HepG2 (cell line): Measurements from ENCODE around the gene KCNQ1OT1. TPM values are rescaled to one million over a fixed set of nuclear protein-coding genes. Genes with fewer than 3 reads are reported as not detected.
A peak's percentile ranks its signal among the peaks of the same experiment; 100 is the strongest.

Experiments used
- FIP1L1 ChIP-seq: fragments of 200-400 bp; formaldehyde crosslinking; IDR thresholded peaks from 2 replicates; pipeline ENCODE4 v1.6.1; 2018; ENCODE audit warnings: low read depth, mild to moderate bottlenecking, low read length, moderate library complexity, borderline replicate concordance; ENCODE audit not compliant: insufficient read depth
- FLYWCH1 ChIP-seq: sonication (generic); formaldehyde crosslinking; IDR thresholded peaks from 2 replicates; pipeline ENCODE4 v1.8.1; 2023; ENCODE audit warnings: mild to moderate bottlenecking, missing genetic modification reagents
- HDAC2 ChIP-seq: sonication (generic); formaldehyde crosslinking; IDR thresholded peaks from 2 replicates; pipeline ENCODE4 v1.4.0; 2020; ENCODE audit warnings: missing genetic modification reagents
- HOXA7 ChIP-seq: sonication (generic); formaldehyde crosslinking; IDR thresholded peaks from 2 replicates; pipeline ENCODE4 v1.8.1; 2022; ENCODE audit warnings: mild to moderate bottlenecking, missing genetic modification reagents, moderate library complexity
- KAT7 ChIP-seq: IDR thresholded peaks from 2 replicates; pipeline ENCODE4 v1.6.1; 2018; ENCODE audit warnings: borderline replicate concordance, missing compliant biosample characterization
- MXI1 ChIP-seq: IDR thresholded peaks from 3 replicates; pipeline ENCODE4 v1.6.1; 2012; ENCODE audit warnings: low read depth, low read length, inconsistent platforms, borderline replicate concordance
- NCOA5 ChIP-seq: sonication (generic); formaldehyde crosslinking; IDR thresholded peaks from 2 replicates; pipeline ENCODE4 v1.4.0; 2020; ENCODE audit warnings: missing genetic modification reagents
- NFATC3 ChIP-seq: sonication (generic); formaldehyde crosslinking; IDR thresholded peaks from 2 replicates; pipeline ENCODE4 v1.5.1; 2020; ENCODE audit warnings: mild to moderate bottlenecking, missing genetic modification reagents
- NR2F6 ChIP-seq, 2 experiments: IDR thresholded peaks; 2 replicates each; pipeline ENCODE4 v1.6.1; 2016; ENCODE audit warnings: antibody characterized with exemption in 1 of 2, mild to moderate bottlenecking in 1 of 2
- RBM39 ChIP-seq: fragments of 200-400 bp; formaldehyde crosslinking; IDR thresholded peaks from one replicate; pipeline ENCODE4 v1.6.1; 2018; ENCODE audit warnings: antibody characterized with exemption, mild to moderate bottlenecking, low read depth, low read length; ENCODE audit not compliant: poor library complexity, severe bottlenecking
- RFX1 ChIP-seq: fragments of 450-650 bp; IDR thresholded peaks from 2 replicates; pipeline ENCODE4 v1.6.1; 2017
- SPEN ChIP-seq: sonication (generic); formaldehyde crosslinking; IDR thresholded peaks from 2 replicates; pipeline ENCODE4 v1.5.1; 2020; ENCODE audit warnings: low read depth, mild to moderate bottlenecking, missing genetic modification reagents
- TOPORS ChIP-seq: sonication (generic); formaldehyde crosslinking; IDR thresholded peaks from 2 replicates; pipeline ENCODE4 v1.8.0; 2023; ENCODE audit warnings: mild to moderate bottlenecking, missing genetic modification reagents
- ZNF556 ChIP-seq: sonication (generic); formaldehyde crosslinking; IDR thresholded peaks from 2 replicates; pipeline ENCODE4 v1.4.0; 2020; ENCODE audit warnings: mild to moderate bottlenecking, missing genetic modification reagents, borderline replicate concordance
- ZNF572 ChIP-seq: sonication (generic); formaldehyde crosslinking; IDR thresholded peaks from 2 replicates; pipeline ENCODE4 v1.5.1; 2020; ENCODE audit warnings: mild to moderate bottlenecking, missing genetic modification reagents
- ZNF678 ChIP-seq: sonication (generic); formaldehyde crosslinking; IDR thresholded peaks from 2 replicates; pipeline ENCODE4 v1.4.0; 2020; ENCODE audit warnings: mild to moderate bottlenecking, missing genetic modification reagents
- ZNF713 ChIP-seq: sonication (generic); formaldehyde crosslinking; IDR thresholded peaks from 2 replicates; pipeline ENCODE4 v1.4.0; 2020; ENCODE audit warnings: mild to moderate bottlenecking, missing genetic modification reagents
- ZNF720 ChIP-seq: sonication (generic); formaldehyde crosslinking; IDR thresholded peaks from 2 replicates; pipeline ENCODE4 v1.4.0; 2020; ENCODE audit warnings: missing genetic modification reagents
- ZNF749 ChIP-seq: sonication (generic); formaldehyde crosslinking; IDR thresholded peaks from 2 replicates; pipeline ENCODE4 v1.8.0; 2022; ENCODE audit warnings: mild to moderate bottlenecking, missing genetic modification reagents, moderate library complexity, borderline replicate concordance
- ZNF790 ChIP-seq: sonication (generic); formaldehyde crosslinking; IDR thresholded peaks from 2 replicates; pipeline ENCODE4 v1.8.0; 2022; ENCODE audit warnings: missing genetic modification reagents, mild to moderate bottlenecking, borderline replicate concordance
- ZNF878 ChIP-seq: sonication (generic); formaldehyde crosslinking; IDR thresholded peaks from 2 replicates; pipeline ENCODE4 v1.8.1; 2023; ENCODE audit warnings: mild to moderate bottlenecking, missing genetic modification reagents, moderate library complexity
- polyA plus RNA-seq, 8 experiments: library from polyadenylated mRNA; depleted of rRNA in 3 of 8; stranded (reverse) in 7 of 8; unstranded in 1 of 8; fragments of >200 nt; fragmentation: Illumina TruSeq in 4 of 8; extraction: Trizol in 4 of 8; gene quantifications; 2 replicates each; pipeline versions ENCODE4 v1.2.1 to v1.2.3, GENCODE V29; 2011 to 2016; ENCODE audit warnings: low read depth in 4 of 8, missing spikeins in 1 of 8, mixed read lengths in 1 of 8; ENCODE audit not compliant: insufficient read depth in 1 of 8
- total RNA-seq, 5 experiments: library from RNA; depleted of rRNA; stranded (reverse); fragments of >200 nt; fragmentation: Illumina TruSeq; extraction: Trizol; gene quantifications; 2 replicates each; pipeline ENCODE4 v1.2.3, GENCODE V29; 2016; ENCODE audit warnings: low read depth in 1 of 5
- TF ChIP-seq, protein P1 (sequence below): sonication (generic); formaldehyde crosslinking; IDR thresholded peaks from 2 replicates; pipeline ENCODE4 v1.4.0; 2020; ENCODE audit warnings: missing genetic modification reagents
- TF ChIP-seq, protein P2 (sequence below): sonication (generic); formaldehyde crosslinking; IDR thresholded peaks from 2 replicates; pipeline ENCODE4 v1.5.0; 2020; ENCODE audit warnings: missing genetic modification reagents, mild to moderate bottlenecking, borderline replicate concordance
- TF ChIP-seq, protein P3 (sequence below): sonication (generic); formaldehyde crosslinking; IDR thresholded peaks from 2 replicates; pipeline ENCODE4 v1.4.0; 2020; ENCODE audit warnings: missing genetic modification reagents
- TF ChIP-seq, protein P4 (sequence below): sonication (generic); formaldehyde crosslinking; IDR thresholded peaks from 2 replicates; pipeline ENCODE4 v1.4.0; 2020; ENCODE audit warnings: mild to moderate bottlenecking, missing genetic modification reagents
- TF ChIP-seq, protein P5 (sequence below): IDR thresholded peaks from 2 replicates; pipeline ENCODE4 v1.6.1; 2012; ENCODE audit warnings: inconsistent platforms

Gene KCNQ1OT1
- total and polyA plus RNA-seq, 2 of the 13 experiments (the other 11 are each of a cell fraction or from before 2014, with no cell fraction given) = 1.3 to 18.9 TPM

DNA sequence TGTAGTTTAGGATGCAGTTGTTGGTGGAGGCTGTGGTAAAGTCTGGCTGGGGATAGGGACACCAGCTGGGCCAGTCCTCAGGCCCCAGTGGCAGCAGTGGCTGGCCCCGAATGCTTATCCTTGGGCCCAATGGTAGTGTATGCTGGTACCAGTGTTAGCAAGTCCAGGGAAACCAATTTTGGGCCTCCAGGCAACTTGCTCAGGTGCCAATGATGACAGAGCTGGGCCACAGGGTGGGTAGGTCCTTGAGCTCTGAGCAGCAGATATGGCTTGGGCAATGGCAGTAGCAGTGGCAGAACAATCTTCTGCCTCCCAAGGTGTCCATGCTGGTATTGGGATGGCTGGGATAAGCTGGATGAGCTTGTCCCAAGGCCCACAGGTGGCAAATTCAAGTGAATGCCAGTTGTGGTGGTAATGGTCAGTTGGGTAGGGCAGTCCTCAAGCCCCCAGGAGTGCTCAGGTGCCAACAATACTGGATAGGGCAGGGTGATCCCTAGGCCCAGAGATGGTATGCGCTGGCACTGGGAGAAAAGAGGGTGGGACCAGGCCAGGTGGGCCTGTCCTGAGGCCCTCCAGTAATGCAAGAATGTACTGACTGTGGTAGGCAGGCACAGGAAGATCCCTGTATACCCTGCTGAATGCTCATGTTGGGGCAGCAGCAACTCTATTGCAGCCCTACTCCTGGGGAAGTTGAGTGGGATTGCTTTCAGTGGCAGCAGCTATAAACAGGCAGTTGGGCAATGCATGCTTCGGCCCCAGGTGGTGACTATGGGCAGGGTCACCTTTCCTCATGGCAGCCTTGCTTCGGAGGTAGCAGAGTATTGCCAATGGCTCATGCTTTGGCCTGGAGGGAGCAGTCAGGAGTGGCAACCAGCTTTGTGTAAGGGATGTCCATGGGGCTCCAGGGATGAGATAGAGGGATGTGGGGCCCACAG lies 54.7 kb downstream of the KCNQ1OT1 start (continued):
- TF ChIP-seq FIP1L1 (no peak), ZNF878 (CRISPR knock-in tag) (peak; percentile 14; the same call in 1 of the 2 replicates), SPEN (CRISPR knock-in tag) (no peak), ZNF720 (CRISPR knock-in tag) (no peak), ZNF713 (no peak), ZNF749 (no peak), ZNF556 (no peak), NFATC3 (CRISPR knock-in tag) (no peak), RFX1 (no peak), HDAC2 (CRISPR knock-in tag) (no peak), ZNF678 (CRISPR knock-in tag) (no peak), NR2F6 (IDR thresholded peaks at IDR 0.05) (no peak), NR2F6 (CRISPR knock-in tag; IDR thresholded peaks at IDR 0.05) (no peak), KAT7 (CRISPR knock-in tag) (no peak), MXI1 (no peak), RBM39 (no peak), ZNF790 (CRISPR knock-in tag) (no peak), TOPORS (CRISPR knock-in tag) (no peak), HOXA7 (CRISPR knock-in tag) (no peak), ZNF572 (CRISPR knock-in tag) (no peak), NCOA5 (CRISPR knock-in tag) (peak; percentile 83; the same call in 1 of the 2 replicates), FLYWCH1 (CRISPR knock-in tag) (no peak)
- TF ChIP-seq, protein P1, sequence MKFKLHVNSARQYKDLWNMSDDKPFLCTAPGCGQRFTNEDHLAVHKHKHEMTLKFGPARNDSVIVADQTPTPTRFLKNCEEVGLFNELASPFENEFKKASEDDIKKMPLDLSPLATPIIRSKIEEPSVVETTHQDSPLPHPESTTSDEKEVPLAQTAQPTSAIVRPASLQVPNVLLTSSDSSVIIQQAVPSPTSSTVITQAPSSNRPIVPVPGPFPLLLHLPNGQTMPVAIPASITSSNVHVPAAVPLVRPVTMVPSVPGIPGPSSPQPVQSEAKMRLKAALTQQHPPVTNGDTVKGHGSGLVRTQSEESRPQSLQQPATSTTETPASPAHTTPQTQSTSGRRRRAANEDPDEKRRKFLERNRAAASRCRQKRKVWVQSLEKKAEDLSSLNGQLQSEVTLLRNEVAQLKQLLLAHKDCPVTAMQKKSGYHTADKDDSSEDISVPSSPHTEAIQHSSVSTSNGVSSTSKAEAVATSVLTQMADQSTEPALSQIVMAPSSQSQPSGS = no peak
- TF ChIP-seq, protein P2, sequence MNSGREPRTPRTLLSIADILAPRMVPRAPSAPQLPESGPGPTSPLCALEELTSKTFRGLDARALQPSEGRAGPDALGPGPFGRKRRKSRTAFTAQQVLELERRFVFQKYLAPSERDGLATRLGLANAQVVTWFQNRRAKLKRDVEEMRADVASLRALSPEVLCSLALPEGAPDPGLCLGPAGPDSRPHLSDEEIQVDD (CRISPR knock-in tag) = no peak
- TF ChIP-seq, protein P3, sequence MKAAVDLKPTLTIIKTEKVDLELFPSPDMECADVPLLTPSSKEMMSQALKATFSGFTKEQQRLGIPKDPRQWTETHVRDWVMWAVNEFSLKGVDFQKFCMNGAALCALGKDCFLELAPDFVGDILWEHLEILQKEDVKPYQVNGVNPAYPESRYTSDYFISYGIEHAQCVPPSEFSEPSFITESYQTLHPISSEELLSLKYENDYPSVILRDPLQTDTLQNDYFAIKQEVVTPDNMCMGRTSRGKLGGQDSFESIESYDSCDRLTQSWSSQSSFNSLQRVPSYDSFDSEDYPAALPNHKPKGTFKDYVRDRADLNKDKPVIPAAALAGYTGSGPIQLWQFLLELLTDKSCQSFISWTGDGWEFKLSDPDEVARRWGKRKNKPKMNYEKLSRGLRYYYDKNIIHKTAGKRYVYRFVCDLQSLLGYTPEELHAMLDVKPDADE (CRISPR knock-in tag) = no peak
- TF ChIP-seq, protein P4, sequence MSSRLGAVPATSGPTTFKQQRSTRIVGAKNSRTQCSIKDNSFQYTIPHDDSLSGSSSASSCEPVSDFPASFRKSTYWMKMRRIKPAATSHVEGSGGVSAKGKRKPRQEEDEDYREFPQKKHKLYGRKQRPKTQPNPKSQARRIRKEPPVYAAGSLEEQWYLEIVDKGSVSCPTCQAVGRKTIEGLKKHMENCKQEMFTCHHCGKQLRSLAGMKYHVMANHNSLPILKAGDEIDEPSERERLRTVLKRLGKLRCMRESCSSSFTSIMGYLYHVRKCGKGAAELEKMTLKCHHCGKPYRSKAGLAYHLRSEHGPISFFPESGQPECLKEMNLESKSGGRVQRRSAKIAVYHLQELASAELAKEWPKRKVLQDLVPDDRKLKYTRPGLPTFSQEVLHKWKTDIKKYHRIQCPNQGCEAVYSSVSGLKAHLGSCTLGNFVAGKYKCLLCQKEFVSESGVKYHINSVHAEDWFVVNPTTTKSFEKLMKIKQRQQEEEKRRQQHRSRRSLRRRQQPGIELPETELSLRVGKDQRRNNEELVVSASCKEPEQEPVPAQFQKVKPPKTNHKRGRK (CRISPR knock-in tag) = no peak
- TF ChIP-seq, protein P5, sequence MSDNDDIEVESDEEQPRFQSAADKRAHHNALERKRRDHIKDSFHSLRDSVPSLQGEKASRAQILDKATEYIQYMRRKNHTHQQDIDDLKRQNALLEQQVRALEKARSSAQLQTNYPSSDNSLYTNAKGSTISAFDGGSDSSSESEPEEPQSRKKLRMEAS = peak; percentile 50
